Measurements from ENCODE around the gene VOPP1.

Gene VOPP1

GRCh38 chr7:55539380-55539779 is 32.9 kb downstream of the VOPP1 start:
- no peak for TF ChIP-seq CTCF (IDR thresholded peaks at IDR 0.05; ENCODE audit: extremely low read depth, insufficient read depth, missing control alignments)
- in situ Hi-C loops (cut with MboI; ENCODE audit: low pct_unique_long_range_greater_than_20kb, low sequenced_read_pairs, unreplicated experiment) = no loop called here
- DNase-seq (ENCODE audit: low spot score) = no peak

GRCh38 chr7:55538538-55538937 is 33.8 kb downstream of the VOPP1 start:
- no peak for DNase-seq (ENCODE audit: low spot score)
- no peak for TF ChIP-seq CTCF (IDR thresholded peaks at IDR 0.05; ENCODE audit: extremely low read depth, insufficient read depth, missing control alignments)
- in situ Hi-C loops (cut with MboI; ENCODE audit: low pct_unique_long_range_greater_than_20kb, low sequenced_read_pairs, unreplicated experiment) = no loop called here

GRCh38 chr7:55537458-55537990 is 34.8 kb downstream of the VOPP1 start:
- DNase-seq (ENCODE audit: low spot score) = no peak
- TF ChIP-seq CTCF (IDR thresholded peaks at IDR 0.05; ENCODE audit: extremely low read depth, insufficient read depth, missing control alignments) = no peak
- in situ Hi-C loops (cut with MboI; ENCODE audit: low pct_unique_long_range_greater_than_20kb, low sequenced_read_pairs, unreplicated experiment) = no loop called here

GRCh38 chr7:55536619-55537457 is 35.5 kb downstream of the VOPP1 start:
- DNase-seq (ENCODE audit: low spot score) = no peak
- in situ Hi-C loops (cut with MboI; ENCODE audit: low pct_unique_long_range_greater_than_20kb, low sequenced_read_pairs, unreplicated experiment) = no loop called here
- no peak for TF ChIP-seq CTCF (IDR thresholded peaks at IDR 0.05; ENCODE audit: extremely low read depth, insufficient read depth, missing control alignments)

- in situ Hi-C loops (cut with MboI; ENCODE audit: low pct_unique_long_range_greater_than_20kb, low sequenced_read_pairs, unreplicated experiment) = no loop called here
- no peak for TF ChIP-seq CTCF (IDR thresholded peaks at IDR 0.05; ENCODE audit: extremely low read depth, insufficient read depth, missing control alignments)
- no peak for DNase-seq (ENCODE audit: low spot score)
Measured at GRCh38 chr7:55535617-55536016, 36.7 kb downstream of the VOPP1 start.

GRCh38 chr7:55534916-55535590 is 37.2 kb downstream of the VOPP1 start:
- peak; percentile 57 for DNase-seq (ENCODE audit: low spot score)
- in situ Hi-C loops (cut with MboI; ENCODE audit: low pct_unique_long_range_greater_than_20kb, low sequenced_read_pairs, unreplicated experiment) = no loop called here
- TF ChIP-seq CTCF (IDR thresholded peaks at IDR 0.05; ENCODE audit: extremely low read depth, insufficient read depth, missing control alignments) = no peak
